HL-60 (cell line): ENCODE results near the gene NDEL1.
"Not testable (repeated sequence)": the region's sequence is repeated elsewhere in the genome, so short reads cannot be mapped to it uniquely, and the experiment has no call there.

Experiments used
- CTCF ChIP-seq: IDR thresholded peaks from one replicate; pipeline ENCODE4 v1.5.1; 2011; ENCODE audit warnings: low read length, control low read depth, inconsistent platforms; ENCODE audit not compliant: insufficient read depth
- GABPA ChIP-seq: IDR thresholded peaks from 2 replicates; pipeline ENCODE4 v1.6.1; 2012; ENCODE audit warnings: low read depth
- POLR2AphosphoS5 ChIP-seq: IDR thresholded peaks from 2 replicates; pipeline ENCODE4 v1.6.1; 2012; ENCODE audit warnings: low read depth
- SPI1 ChIP-seq: IDR thresholded peaks from 2 replicates; pipeline ENCODE4 v1.6.1; 2012; ENCODE audit warnings: low read depth, mild to moderate bottlenecking, borderline replicate concordance
- TF ChIP-seq, protein P1 (sequence below): IDR thresholded peaks from 2 replicates; pipeline ENCODE4 v1.6.1; 2012; ENCODE audit warnings: low read depth; ENCODE audit not compliant: insufficient replicate concordance

GRCh38 chr17:8394497-8394896 lies 41.2 kb upstream of the NDEL1 start:
- TF ChIP-seq CTCF, POLR2AphosphoS5, SPI1, GABPA: not testable (repeated sequence)
- TF ChIP-seq, protein P1, sequence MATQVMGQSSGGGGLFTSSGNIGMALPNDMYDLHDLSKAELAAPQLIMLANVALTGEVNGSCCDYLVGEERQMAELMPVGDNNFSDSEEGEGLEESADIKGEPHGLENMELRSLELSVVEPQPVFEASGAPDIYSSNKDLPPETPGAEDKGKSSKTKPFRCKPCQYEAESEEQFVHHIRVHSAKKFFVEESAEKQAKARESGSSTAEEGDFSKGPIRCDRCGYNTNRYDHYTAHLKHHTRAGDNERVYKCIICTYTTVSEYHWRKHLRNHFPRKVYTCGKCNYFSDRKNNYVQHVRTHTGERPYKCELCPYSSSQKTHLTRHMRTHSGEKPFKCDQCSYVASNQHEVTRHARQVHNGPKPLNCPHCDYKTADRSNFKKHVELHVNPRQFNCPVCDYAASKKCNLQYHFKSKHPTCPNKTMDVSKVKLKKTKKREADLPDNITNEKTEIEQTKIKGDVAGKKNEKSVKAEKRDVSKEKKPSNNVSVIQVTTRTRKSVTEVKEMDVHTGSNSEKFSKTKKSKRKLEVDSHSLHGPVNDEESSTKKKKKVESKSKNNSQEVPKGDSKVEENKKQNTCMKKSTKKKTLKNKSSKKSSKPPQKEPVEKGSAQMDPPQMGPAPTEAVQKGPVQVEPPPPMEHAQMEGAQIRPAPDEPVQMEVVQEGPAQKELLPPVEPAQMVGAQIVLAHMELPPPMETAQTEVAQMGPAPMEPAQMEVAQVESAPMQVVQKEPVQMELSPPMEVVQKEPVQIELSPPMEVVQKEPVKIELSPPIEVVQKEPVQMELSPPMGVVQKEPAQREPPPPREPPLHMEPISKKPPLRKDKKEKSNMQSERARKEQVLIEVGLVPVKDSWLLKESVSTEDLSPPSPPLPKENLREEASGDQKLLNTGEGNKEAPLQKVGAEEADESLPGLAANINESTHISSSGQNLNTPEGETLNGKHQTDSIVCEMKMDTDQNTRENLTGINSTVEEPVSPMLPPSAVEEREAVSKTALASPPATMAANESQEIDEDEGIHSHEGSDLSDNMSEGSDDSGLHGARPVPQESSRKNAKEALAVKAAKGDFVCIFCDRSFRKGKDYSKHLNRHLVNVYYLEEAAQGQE: not testable (repeated sequence)
